HPDE6-E6E7 (cell line): ENCODE measurements around the gene MAP3K3.

Experiments
- DNase-seq: peaks from one replicate; pipeline ENCODE4 v3.0.0; 2011; ENCODE audit warnings: missing footprints; ENCODE audit errors: extremely low spot score

Gene MAP3K3

GRCh38 chr17:63621684-63622573 is at the start of gene MAP3K3:
TSS of gene MAP3K3 (plus strand) at chr17:63622417. CDS start at chr17:63622760, 343 bp downstream.
- peak; percentile 100 for DNase-seq

- DNase-seq = no peak
These were observed 48.6 kb upstream of the MAP3K3 start for GRCh38 chr17:63573634-63574033.

GRCh38 chr17:63578027-63578768 is 44.0 kb upstream of the MAP3K3 start:
- no peak for DNase-seq

- DNase-seq = no peak
These were observed 43.5 kb upstream of the MAP3K3 start for GRCh38 chr17:63578769-63579111.

DNA sequence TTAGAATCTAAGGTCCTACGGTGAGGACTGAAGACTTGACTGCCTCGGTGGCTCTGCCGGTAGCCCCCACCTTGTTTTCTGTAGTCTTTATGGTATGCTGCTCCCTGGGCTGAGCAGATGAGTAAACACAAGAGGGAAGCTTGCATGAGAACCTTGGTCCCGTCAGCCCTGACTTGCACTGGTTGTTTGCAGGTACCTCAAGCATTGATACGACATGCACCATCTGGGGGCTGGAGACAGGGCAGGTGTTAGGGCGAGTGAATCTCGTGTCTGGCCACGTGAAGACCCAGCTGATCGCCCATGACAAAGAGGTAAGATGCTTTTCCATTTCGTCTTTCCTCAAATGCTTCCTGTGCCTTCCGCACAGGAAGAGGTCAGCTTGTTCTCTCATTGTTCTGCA is 42.6 kb upstream of the MAP3K3 start:
- no peak for DNase-seq

DNA sequence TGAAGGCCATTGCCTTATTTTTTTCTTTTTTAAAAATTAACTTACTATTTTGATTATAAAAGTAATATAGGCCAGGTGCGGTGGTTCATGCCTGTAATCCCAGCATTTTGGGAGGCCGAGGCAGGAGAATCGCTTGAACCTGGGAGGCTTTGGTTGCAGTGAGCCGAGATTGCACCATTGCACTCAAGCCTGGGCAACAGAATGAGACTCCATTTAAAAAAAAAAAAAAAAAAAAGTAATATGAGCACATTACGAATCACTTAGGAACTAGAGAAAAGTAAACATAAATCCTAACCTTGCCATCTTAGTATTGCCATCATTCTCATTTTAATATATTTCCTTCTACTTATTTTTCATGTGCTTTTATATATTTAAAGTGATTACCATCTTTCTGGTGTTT is 34.4 kb upstream of the MAP3K3 start:
- no peak for DNase-seq

GRCh38 chr17:63588797-63589196 is 33.4 kb upstream of the MAP3K3 start:
- DNase-seq = no peak

DNA sequence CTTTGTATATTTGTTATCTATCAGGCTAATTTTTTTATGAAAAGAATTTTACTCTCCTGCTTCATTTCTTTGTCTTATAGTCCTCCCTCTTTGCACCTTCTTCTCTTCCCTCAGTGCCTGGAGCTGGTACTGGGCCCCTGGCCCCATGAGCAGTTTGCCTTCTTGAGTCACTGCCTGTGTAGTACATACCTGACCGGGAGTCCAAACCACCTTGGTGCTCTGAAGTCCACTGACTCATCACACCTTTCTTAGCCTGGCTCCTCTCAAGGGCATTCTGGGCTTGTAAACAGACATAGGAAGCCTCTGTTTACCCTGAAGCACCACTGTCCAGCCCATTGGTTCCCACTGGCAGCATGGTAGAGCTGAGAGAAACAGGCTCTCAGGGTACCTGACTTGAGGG is 32.6 kb upstream of the MAP3K3 start:
- no peak for DNase-seq

GRCh38 chr17:63592797-63593196 is 29.4 kb upstream of the MAP3K3 start:
- DNase-seq = no peak

DNA sequence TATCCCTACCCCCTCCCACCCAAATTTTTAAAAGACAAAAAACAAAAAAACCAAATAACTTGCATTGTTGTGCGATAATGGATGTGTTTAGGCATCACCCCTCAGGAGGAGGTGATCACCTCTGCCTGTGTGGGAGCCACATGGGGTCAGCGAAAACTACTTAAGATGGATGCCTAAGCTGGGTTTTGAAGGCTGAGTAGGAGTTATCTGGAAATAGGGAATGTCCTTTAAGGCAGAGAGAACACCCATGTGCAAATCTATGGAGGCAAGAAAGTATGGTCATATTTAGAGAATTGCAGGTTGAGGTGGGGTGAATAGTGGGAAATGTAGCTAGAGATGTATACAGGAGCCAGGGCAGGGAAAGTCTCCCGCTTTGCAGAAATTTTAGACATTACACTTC is 27.1 kb upstream of the MAP3K3 start:
- DNase-seq = no peak

- no peak for DNase-seq
These were observed 25.2 kb upstream of the MAP3K3 start for GRCh38 chr17:63596856-63597586.

GRCh38 chr17:63598281-63598680 is 23.9 kb upstream of the MAP3K3 start:
- no peak for DNase-seq

DNA sequence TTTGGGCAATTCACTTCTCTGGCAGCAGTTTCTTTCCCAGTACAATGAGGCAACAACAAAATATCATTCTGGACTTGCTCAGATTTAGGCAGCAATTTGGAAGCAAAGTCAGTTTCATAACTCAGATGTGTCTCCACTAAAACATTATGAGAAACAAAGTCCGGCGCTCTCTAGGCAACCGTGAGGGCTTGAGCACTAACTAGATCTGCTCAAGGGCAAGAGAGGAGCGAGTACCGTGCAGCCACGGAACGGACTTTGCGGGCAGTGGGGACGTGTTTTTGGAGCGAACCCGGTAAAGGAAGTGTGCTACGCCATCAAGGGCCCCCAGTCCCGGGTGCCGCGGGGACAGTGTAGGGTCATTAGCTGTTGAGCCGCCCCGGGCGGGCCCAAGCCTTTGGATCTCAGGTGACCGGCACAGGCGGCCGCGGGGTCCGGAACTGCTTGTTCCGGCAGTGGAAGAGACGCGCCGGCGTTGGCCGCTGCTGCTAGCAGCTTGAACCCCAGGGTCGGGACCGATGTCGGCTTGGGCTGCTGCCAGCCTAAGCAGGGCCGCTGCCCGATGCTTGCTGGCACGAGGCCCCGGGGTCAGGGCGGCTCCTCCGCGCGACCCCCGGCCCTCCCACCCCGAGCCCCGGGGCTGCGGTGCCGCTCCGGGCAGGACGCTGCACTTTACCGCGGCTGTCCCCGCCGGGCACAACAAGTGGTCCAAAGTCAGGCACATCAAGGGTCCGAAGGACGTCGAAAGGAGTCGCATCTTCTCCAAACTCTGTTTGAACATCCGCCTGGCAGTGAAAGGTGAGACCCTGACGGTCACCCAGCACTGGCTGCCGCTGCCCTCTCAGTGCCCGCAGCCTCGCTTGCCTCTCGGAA is 21.4 kb upstream of the MAP3K3 start, which contains the start of gene TACO1:
Gene TACO1 (plus strand): TSS at position 327 of the 870 bp plus-strand sequence. CDS start 189 bp downstream, at position 516.
- peak; percentile 78 for DNase-seq

DNA sequence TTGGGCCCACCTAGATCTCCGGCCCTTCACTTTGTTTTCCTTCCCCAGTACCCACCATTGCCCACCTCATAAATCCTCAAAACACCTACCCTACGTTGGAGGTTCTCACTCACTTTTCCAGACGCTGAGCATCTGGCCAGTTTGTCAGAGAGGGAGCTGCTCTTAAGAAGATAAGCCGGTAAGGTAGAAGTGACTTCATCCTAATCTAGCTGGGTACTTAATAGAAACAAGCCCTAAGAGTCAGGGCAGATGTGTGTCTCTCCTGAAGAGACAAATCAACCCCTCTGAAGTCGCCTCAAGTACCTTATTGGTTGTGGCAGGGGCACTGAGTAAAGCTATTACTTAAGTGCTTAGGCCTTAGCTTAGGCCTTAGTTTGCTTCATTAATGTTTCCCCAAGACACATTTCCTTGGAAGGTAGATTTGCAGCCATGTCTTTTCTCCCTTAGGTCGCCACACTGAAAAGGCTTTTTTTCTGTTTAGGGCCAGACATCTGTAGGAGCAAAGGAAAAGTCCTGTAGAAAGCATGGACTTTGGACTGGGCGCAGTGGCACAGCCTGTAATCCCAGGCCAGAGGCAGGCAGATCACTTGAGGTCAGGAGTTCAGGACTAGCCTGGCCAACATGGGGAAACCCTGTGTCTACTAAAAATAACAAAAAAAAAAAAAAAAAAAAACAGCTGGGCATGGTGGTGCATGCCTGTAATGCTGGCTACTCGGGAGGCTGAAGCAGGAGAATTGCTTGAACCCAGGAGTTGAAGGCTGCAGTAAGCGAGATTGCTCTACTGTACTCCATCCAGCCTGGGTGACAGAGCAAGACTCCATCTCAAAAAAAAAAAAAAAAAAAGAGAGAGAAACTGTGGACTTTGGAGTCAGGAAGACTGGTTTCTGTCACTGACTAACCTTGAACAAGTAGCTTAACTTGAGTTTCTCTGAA is 20.5 kb upstream of the MAP3K3 start:
- no peak for DNase-seq

DNA sequence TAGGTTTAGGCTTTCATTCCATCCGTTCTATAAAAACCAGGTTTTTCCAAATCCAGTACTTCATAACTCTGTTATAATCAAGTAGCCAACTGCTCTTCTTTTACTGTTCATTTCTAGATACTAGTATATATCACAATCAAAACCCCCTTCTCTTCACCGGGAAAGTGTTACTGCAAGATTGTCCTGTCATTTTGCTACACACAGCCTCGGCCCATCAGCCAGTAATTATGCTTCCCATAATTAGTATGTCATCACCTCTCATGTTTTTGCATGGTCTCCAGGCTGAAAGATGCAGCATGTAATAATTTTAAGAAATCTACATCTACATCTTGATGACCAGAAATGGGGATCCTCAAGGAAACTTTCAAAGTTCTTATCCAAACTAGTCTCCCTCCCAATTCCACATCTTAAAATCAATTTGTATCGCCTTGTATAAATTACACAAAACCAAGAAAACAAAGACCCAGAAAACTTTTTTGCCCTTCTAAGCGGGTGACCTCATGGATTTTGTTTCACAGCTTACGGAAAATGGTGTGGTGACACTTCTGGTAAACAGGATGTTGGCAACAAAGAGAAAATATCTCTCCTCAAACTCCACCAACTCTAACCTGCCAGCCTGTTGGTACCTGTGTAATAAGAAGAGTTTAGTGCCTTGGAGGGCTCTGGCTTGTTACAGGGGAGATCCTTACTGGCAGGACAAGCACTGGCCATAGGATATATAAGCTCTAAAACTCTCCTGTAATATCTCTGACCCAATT is 12.2 kb upstream of the MAP3K3 start:
- no peak for DNase-seq

GRCh38 chr17:63610854-63611253 is 11.4 kb upstream of the MAP3K3 start:
- no peak for DNase-seq

- no peak for DNase-seq
These were observed 10.9 kb upstream of the MAP3K3 start for GRCh38 chr17:63611354-63611753.

DNA sequence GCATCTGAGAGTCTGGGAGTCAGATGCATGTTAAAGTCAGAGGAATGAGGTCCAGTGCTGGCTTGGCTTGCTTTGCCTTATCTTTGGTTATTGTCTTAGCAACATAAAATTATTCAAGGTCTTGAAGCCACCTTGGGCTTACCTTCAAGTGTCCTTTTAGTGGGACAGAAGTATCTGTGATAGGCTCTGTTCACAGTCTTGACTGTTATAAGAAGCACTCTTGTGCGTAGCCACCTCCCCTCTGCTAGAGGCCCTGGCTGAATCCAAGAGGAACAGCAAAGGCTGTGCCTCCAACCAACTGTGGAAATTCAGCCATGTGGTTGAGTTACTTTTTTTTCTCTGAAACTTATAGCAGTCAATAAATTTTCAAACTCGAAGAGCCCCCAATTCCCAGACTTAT is 8.6 kb upstream of the MAP3K3 start:
- no peak for DNase-seq

GRCh38 chr17:63621229-63621683 is 961 bp upstream of the MAP3K3 start:
- peak; percentile 52 for DNase-seq
